ENCODE results near the gene FTSJ3. TPM values are rescaled to one million over a fixed set of nuclear protein-coding genes. Genes with fewer than 3 reads are reported as not detected.

FTSJ3 gene
- polyA plus RNA-seq, 1 of the 3 experiments (the other 2 are of a cell fraction): 148 TPM

- 96% methylated on average over 6 of the region's 12 CpGs for WGBS (ENCODE audit: low lambda C conversion rate)
- no peak overlapping the region for H3K9ac ChIP-seq
- DNase-seq: no peak
- H3K4me2 ChIP-seq: no peak overlapping the region
- TF ChIP-seq GATA2 (CRISPR knock-in tag; IDR thresholded peaks at IDR 0.05): no peak
- TF ChIP-seq RAD21 (IDR thresholded peaks at IDR 0.05; ENCODE audit: low read length): no peak
- peaks cover 27 to 44% of the 10 kb centered on the region in 2 experiments for H3K4me1 ChIP-seq (ENCODE audit: control insufficient read depth in 1 of 2, insufficient read depth in 2 of 2, low read depth in 1 of 2, low read length in 1 of 2)
- no peaks in the 10 kb centered on the region for H3K9me3 ChIP-seq
- no peaks in the 10 kb centered on the region for H3K9me2 ChIP-seq
- H3F3A ChIP-seq (replicated peaks; ENCODE audit: insufficient read depth): peaks cover 28% of the 10 kb centered on the region
- H3K4me3 ChIP-seq (ENCODE audit: low read depth in 2 of 2, low read length in 1 of 2): no peak overlapping the region
- no peaks in the 10 kb centered on the region for H3K27me3 ChIP-seq (ENCODE audit: insufficient read depth)
- CTCF ChIA-PET: interaction anchor here (1.0 to 9.1 kb wide), 3 partner anchors 9 to 110 kb away, joined by 3 to 96 read pairs (median 4); partner anchors contain the start of genes FTSJ3 and PSMC5
- no peak overlapping the region for H2AFZ ChIP-seq (ENCODE audit: low read depth)
- POLR2A ChIA-PET: interaction anchor here (9.2 kb wide), 1 partner anchor 8 kb away, joined by 108 read pairs; the partner anchor contains the start of genes FTSJ3 and PSMC5
- peaks cover 31 to 41% of the 10 kb centered on the region in 2 experiments for H3K36me3 ChIP-seq (replicated peaks in 1 of 2; ENCODE audit: control insufficient read depth in 1 of 2, insufficient read depth in 2 of 2, low read length in 1 of 2)
- H3K79me2 ChIP-seq (ENCODE audit: insufficient read depth): peaks cover 65% of the 10 kb centered on the region
- peaks cover 27% of the 10 kb centered on the region for H4K20me1 ChIP-seq (ENCODE audit: insufficient read depth)
- peak overlapping the region in 1 of 2 experiments; percentile 4; a peak in 1 of 4 replicates for H3K27ac ChIP-seq (ENCODE audit: low read depth in 2 of 2, low read length in 1 of 2)
These were observed 10.0 kb upstream of the FTSJ3 start for GRCh38 chr17:63837480-63837879.

- H4K20me1 ChIP-seq (ENCODE audit: insufficient read depth): peaks cover 27% of the 10 kb centered on the region
- H3K27me3 ChIP-seq (ENCODE audit: insufficient read depth): no peaks in the 10 kb centered on the region
- CTCF ChIA-PET: interaction anchor here (9.1 kb wide), 1 partner anchor 8 kb away, joined by 96 read pairs; the partner anchor contains the start of genes FTSJ3 and PSMC5
- H3K79me2 ChIP-seq (ENCODE audit: insufficient read depth): peaks cover 60% of the 10 kb centered on the region
- no peak for DNase-seq
- H3K4me3 ChIP-seq (ENCODE audit: low read depth in 2 of 2, low read length in 1 of 2): no peak overlapping the region
- H3K36me3 ChIP-seq (replicated peaks in 1 of 2; ENCODE audit: control insufficient read depth in 1 of 2, insufficient read depth in 2 of 2, low read length in 1 of 2): peaks cover 36 to 47% of the 10 kb centered on the region in 2 experiments
- no peaks in the 10 kb centered on the region for H3K9me3 ChIP-seq
- TF ChIP-seq GATA2 (CRISPR knock-in tag; IDR thresholded peaks at IDR 0.05) (no peak), YY1 (IDR thresholded peaks at IDR 0.05; ENCODE audit: low read depth) (no peak), POLR2AphosphoS5 (IDR thresholded peaks at IDR 0.05; ENCODE audit: low read depth, low read length) (no peak), FOXJ3 (CRISPR knock-in tag; IDR thresholded peaks at IDR 0.05) (no peak), PBX3 (IDR thresholded peaks at IDR 0.05) (no peak), SIN3A (IDR thresholded peaks at IDR 0.05; ENCODE audit: borderline replicate concordance, low read depth, low read length) (no peak), NRF1 (IDR thresholded peaks at IDR 0.05; ENCODE audit: low read depth, low read length) (no peak), CTCF (IDR thresholded peaks at IDR 0.05) (no peak), USF2 (IDR thresholded peaks at IDR 0.05; ENCODE audit: borderline replicate concordance, low read depth, low read length) (no peak), RCOR1 (IDR thresholded peaks at IDR 0.05; ENCODE audit: low read length) (no peak), ELF1 (IDR thresholded peaks at IDR 0.05) (no peak), EZH2phosphoT487 (IDR thresholded peaks at IDR 0.05; ENCODE audit: borderline replicate concordance, low read depth) (no peak)
- no peak overlapping the region for H3K4me2 ChIP-seq
- H3K27ac ChIP-seq (ENCODE audit: low read depth in 2 of 2, low read length in 1 of 2): no peak overlapping the region; a peak in 1 of 4 replicates
- no peak overlapping the region for H3K9ac ChIP-seq
- peaks cover 27 to 44% of the 10 kb centered on the region in 2 experiments for H3K4me1 ChIP-seq (ENCODE audit: control insufficient read depth in 1 of 2, insufficient read depth in 2 of 2, low read depth in 1 of 2, low read length in 1 of 2)
- H3K9me2 ChIP-seq: no peaks in the 10 kb centered on the region
- no peak overlapping the region for H2AFZ ChIP-seq (ENCODE audit: low read depth)
- POLR2A ChIA-PET: interaction anchor here (9.2 kb wide), 1 partner anchor 7 kb away, joined by 108 read pairs; the partner anchor contains the start of genes FTSJ3 and PSMC5
- 94% methylated on average over 7 of the region's 7 CpGs for WGBS (ENCODE audit: low lambda C conversion rate)
- peaks cover 30% of the 10 kb centered on the region for H3F3A ChIP-seq (replicated peaks; ENCODE audit: insufficient read depth)
These were observed 9.3 kb upstream of the FTSJ3 start for GRCh38 chr17:63836811-63837210.
